Adipocyte (in vitro differentiated cells): ENCODE data around the gene KCNAB2.

ENCODE experiments used
- DNase-seq: peaks from one replicate; pipeline ENCODE4 v3.0.0-alpha.2; 2015; ENCODE audit warnings: low read depth
- H3K27me3 ChIP-seq: replicated peaks from 2 replicates; pipeline ENCODE4 v1.7.0; 2013; ENCODE audit warnings: mild to moderate bottlenecking, low read length, moderate library complexity; ENCODE audit not compliant: control insufficient read depth, insufficient read depth
- H3K36me3 ChIP-seq: 2 replicates; pipeline ENCODE4 v1.7.0; 2013; ENCODE audit warnings: low read length, mild to moderate bottlenecking, moderate library complexity; ENCODE audit not compliant: control insufficient read depth, insufficient read depth, severe bottlenecking
- H3K4me1 ChIP-seq: 2 replicates; pipeline ENCODE4 v1.7.0; 2013; ENCODE audit warnings: mild to moderate bottlenecking, low read length, moderate library complexity; ENCODE audit not compliant: control insufficient read depth, insufficient read depth
- H3K4me3 ChIP-seq: 2 replicates; pipeline ENCODE4 v1.7.0; 2013; ENCODE audit warnings: mild to moderate bottlenecking, low read length, moderate library complexity
- H3K9ac ChIP-seq: 2 replicates; pipeline ENCODE4 v1.7.0; 2013; ENCODE audit warnings: mild to moderate bottlenecking, low read length, moderate library complexity
- H3K9me3 ChIP-seq: 2 replicates; pipeline ENCODE4 v1.7.0; 2013; ENCODE audit warnings: mild to moderate bottlenecking, low read length, moderate library complexity; ENCODE audit not compliant: control insufficient read depth

KCNAB2 gene

DNA sequence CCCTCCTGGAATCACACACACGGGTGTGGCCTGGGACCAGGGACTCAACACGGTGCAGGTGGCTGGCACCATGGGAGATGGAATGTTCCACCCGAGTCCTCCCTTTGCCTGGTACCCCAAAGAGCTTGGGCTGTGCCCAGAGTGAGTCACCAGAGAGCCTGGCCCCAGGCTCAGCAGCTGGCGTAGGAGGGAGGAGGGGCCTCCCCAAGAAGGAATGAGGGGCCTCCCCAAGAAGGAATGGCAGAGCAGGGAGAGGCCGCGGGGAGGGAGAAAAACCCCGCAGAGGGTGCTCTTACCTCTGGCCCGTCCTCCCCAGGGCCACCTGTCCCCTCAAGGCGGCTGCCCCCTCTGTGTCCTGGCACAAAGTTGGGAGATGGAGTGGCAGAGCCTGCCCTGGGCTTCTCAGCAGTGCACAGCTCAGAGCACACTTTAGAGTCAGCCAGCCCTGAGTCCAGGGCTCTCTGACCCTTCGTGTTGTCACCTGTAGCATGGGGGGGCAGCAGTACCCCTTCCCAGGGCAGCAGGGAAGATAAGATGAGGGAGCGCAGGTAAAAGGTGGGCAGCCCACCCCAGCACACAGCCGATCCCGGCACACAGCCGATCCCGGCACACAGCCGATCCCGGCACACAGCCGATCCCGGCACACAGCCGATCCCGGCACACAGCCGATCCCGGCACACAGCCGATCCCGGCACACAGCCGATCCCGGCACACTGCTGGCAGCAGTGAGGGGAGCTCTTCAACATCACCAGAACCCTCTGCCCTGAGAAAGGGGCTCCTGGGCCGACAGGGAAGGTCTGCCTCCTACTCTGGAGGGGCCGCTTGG lies 20.2 kb upstream of the KCNAB2 start:
- DNase-seq, result peak; percentile 68
- H3K9ac ChIP-seq, result no peak overlapping the region

DNA sequence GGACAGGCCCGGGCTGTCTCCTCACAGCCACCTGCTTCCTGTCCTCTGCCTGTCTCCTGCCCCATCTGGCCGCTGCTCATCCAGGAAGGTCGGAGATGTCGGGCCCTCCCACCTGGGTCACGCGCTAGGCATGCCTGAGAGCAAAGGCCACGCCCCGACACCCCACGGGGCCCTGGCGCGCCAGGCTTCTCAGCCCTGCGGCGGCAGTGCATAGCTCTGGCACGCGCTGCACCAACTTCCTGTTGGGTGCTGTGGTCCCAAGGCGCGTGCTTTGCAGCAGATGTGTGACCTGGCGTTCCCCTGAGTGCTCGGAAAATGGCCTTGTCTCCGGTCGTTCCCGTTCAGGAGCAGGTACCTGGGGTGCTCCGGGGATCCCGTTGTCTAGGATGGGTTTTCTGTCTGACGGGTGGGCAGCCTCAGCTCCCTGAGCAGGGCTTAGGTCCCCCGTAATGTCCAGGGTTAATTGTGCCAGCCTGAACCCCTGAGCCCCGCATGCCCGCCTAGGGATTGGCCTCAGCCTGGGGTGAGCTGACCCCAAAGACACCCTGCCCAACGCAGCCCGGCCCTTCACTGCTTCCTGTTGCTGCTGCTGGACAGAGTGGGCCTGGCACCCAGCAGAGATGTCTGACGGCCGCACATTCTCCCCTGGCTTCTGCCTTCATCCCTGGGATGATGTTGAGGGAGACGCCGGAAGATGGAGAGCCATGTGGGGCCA lies 19.4 kb upstream of the KCNAB2 start:
- peak; percentile 16 for DNase-seq
- no peaks in the 10 kb centered on the region for H3K9me3 ChIP-seq
- H3K9ac ChIP-seq, result no peak overlapping the region
- no peak overlapping the region for H3K4me3 ChIP-seq
- no peaks in the 10 kb centered on the region for H3K36me3 ChIP-seq
- H3K4me1 ChIP-seq, result peaks cover 6% of the 10 kb centered on the region
- peaks cover 14% of the 10 kb centered on the region for H3K27me3 ChIP-seq

More for the DNA sequence above, 20.2 kb upstream of the KCNAB2 start:
- Histone ChIP-seq H3K9me3 (no peaks in the 10 kb centered on the region), H3K4me1 (peaks cover 6% of the 10 kb centered on the region), H3K27me3 (peaks cover 10% of the 10 kb centered on the region), H3K36me3 (no peaks in the 10 kb centered on the region), H3K4me3 (no peak overlapping the region)

DNA sequence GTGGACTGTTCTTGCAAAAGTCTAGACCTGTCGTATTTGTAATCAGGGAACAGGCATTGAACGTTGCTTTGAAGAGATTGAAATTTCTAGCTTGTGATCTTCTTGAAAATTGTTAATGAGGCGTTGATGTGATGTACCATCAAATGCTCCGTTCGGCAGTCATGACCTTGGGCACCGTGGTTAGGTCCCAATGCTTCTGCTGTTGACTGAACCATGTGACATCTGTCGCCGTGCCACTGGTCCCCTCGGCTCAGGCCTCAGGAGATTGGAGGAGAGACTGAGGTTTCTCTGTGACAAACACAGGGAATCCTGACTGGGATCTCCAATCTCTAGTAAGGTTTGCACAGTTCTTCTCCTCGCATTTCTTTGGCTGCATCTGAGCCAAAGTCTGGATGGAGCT lies 18.1 kb upstream of the KCNAB2 start:
- DNase-seq, result no peak
- H3K36me3 ChIP-seq, result no peaks in the 10 kb centered on the region
- H3K27me3 ChIP-seq, result peaks cover 23% of the 10 kb centered on the region

DNA sequence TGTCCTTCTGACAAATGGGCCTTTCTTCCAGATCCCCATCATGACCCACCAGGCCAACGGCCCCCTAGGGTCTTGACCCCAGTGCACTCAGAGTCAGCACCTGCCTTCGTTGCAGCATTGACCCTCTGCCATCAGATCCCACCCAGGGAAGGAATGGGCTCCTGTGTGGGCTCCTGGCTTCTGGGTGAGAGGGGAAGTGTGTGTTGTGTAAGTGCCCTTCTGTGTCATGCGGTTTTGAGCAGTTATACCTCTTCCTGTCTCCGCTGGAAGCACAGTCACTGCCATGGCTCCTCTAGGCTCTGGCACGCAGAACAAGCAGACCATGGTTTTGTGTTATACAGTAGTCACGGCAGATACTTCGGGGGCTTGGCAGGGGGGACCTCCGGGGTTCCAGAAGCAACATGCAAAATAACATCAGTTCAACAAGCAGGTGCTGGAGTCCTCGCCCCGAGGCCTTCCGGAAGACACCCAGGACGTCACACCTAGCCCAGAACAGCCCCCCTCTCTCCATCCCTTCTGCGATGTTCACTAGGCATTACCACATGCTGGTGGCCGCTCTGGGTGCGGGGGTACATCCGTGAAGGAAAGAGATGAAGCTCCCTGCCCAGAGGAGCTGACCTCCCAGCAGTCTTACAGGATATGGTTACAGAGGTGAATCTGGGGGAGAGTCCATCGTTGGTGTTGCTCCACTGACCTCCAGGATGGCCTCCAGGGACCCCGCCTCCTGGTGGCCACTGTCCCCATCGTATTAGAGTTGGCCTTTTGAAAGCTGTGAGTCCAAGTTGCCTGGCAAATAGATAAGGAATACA lies 17.4 kb upstream of the KCNAB2 start:
- H3K9ac ChIP-seq, result no peak overlapping the region
- peaks cover 30% of the 10 kb centered on the region for H3K27me3 ChIP-seq
- H3K4me1 ChIP-seq, result peaks cover 6% of the 10 kb centered on the region
- H3K36me3 ChIP-seq, result no peaks in the 10 kb centered on the region
- no peak for DNase-seq
- H3K9me3 ChIP-seq, result no peaks in the 10 kb centered on the region
- no peak overlapping the region for H3K4me3 ChIP-seq

More for the DNA sequence above, 18.1 kb upstream of the KCNAB2 start:
- Histone ChIP-seq H3K9ac (no peak overlapping the region), H3K4me3 (no peak overlapping the region), H3K9me3 (no peaks in the 10 kb centered on the region), H3K4me1 (peaks cover 6% of the 10 kb centered on the region)

DNA sequence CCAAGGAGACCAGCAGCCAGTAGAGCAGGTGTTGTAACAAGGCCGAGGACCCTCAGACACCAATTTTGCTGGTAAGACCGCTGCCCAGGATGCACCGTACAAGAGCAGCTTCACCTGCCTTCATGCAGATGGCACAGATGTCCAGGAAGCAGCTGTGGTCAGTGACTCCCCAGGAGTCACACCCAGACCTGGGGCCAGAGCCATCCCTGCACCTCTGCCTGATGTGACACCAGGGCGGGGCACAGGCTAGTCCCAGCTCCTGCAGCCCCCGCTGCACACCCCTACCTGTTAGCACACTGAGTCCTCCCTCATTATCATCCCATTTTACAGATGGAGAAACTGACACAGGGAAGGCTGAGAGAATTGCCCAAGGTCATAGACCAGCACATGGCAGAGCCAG lies 16.3 kb upstream of the KCNAB2 start:
- Histone ChIP-seq H3K9ac (no peak overlapping the region), H3K4me1 (peaks cover 6% of the 10 kb centered on the region), H3K27me3 (peaks cover 41% of the 10 kb centered on the region), H3K4me3 (no peak overlapping the region), H3K36me3 (no peaks in the 10 kb centered on the region), H3K9me3 (no peaks in the 10 kb centered on the region)
- no peak for DNase-seq

DNA sequence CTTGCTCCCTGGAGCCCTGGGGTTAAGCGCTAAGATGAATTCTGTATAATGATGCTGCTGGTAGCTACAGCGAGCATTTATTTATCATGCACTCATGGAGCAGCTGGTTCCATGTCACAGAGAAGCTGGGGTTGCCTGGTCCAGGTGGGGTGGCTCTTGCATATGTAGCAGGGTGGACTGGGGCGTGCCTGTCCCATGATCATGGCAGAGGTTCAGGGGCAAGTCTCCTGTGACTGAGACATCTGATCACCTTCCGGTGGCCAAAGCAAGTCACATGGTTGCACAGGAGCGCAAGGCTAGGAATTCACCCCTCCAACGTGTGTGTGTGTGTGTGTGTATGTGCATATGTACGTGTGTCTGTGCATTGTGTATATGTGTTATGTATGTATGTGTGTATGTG lies 15.6 kb upstream of the KCNAB2 start:
- H3K4me3 ChIP-seq, result no peak overlapping the region

DNA sequence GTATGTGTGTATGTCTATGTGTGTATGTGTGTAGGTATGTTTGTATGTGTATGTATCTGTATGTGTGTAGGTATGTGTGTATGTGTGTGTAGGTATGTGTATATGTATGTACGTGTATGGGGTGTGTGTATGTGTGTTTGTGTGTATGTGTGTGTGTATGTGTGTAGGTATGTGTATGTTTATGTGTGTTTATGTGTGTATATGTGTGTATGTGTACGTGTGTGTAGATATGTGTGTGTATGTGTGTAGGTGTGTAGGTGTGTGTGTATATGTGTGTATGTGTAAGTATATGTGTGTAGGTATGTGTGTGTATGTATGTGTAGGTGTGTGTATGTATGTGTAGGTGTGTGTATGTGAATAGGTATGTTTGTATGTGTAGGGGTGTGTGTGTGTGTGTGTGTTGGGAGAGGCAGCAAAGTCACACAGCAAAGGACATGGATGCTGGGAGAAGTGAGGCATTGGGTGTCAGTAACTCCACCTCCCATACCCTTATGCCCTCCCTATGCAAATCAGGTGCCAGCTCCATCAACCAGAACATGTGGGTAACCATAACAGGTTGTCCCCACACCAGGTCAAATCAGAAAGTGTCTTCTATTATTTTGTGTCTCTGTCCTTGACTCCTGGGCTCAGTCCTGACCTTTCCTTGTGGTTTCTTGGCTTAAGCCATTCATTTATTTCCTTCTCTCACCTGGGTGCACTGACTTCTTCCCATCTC lies 15.0 kb upstream of the KCNAB2 start:
- Histone ChIP-seq H3K9me3 (no peaks in the 10 kb centered on the region), H3K36me3 (no peaks in the 10 kb centered on the region), H3K27me3 (peaks cover 43% of the 10 kb centered on the region), H3K4me1 (peaks cover 6% of the 10 kb centered on the region), H3K4me3 (no peak overlapping the region), H3K9ac (no peak overlapping the region)
- no peak for DNase-seq

More for the DNA sequence above, 15.6 kb upstream of the KCNAB2 start:
- DNase-seq, result no peak
- Histone ChIP-seq H3K9ac (no peak overlapping the region), H3K9me3 (no peaks in the 10 kb centered on the region), H3K27me3 (peaks cover 43% of the 10 kb centered on the region), H3K36me3 (no peaks in the 10 kb centered on the region), H3K4me1 (peaks cover 6% of the 10 kb centered on the region)

DNA sequence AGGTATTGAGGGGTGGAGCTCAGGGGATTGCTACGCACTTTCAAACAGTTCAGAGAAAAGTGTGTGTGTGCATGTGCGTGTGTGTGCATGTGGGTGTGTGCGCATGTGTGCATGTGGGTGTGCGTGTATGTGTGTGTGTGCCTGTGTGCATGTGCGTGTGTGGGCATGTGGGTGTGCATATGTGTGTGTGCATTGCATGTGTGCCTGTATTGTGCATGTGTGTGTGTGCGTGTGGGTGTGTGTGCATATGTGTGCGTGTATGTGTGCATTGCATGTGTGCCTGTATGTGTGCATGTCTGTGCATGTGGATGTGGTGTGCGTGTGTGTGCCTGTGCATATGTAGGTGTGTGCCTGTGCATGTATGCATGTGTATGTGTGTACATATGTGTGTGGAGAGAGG lies 12.6 kb upstream of the KCNAB2 start:
- DNase-seq, result no peak

DNA sequence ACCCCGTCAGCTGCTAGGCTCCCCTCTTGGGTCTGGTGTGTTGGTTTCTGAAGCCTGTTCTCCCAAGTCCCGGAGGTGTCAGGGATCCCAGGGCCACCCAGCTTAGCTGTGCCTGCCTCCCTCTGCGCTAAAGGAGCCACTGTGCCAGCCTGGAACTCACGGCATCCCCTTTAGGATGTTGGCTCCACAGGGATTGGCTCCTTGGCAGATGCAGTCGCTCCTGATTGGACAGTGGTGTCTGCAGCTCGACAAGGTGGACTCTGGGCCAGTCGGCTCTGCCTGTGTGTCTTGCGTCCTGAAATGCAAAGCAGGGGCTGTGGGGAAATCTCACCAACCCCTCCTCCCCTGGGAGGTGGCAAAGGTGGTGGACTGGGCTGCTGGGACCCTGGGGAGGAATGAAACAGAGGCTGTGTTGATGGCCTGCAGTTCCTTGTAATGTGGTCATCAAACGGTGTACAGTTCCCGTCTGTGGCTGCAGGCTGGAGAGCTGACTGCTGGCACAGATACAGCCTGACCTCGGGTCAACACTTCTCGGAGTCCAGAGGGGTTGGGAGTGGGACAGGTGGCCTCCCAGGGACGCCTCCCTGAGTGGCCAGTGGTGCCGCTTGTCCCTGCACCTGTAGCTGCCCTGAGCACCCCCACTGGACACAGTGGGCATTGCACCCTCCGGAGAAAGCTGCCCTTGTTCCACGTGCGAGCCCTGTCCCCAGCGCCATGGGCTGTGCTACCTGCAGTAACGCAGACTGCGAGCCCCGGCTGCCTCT lies 11.5 kb upstream of the KCNAB2 start:
- DNase-seq, result peak; percentile 48
- H3K4me1 ChIP-seq, result peaks cover 4% of the 10 kb centered on the region
- no peak overlapping the region for H3K9ac ChIP-seq
- no peaks in the 10 kb centered on the region for H3K9me3 ChIP-seq
- no peaks in the 10 kb centered on the region for H3K36me3 ChIP-seq
- peaks cover 40% of the 10 kb centered on the region for H3K27me3 ChIP-seq
- no peak overlapping the region for H3K4me3 ChIP-seq

More for the DNA sequence above, 12.6 kb upstream of the KCNAB2 start:
- Histone ChIP-seq H3K27me3 (peaks cover 40% of the 10 kb centered on the region), H3K4me3 (no peak overlapping the region), H3K4me1 (peaks cover 3% of the 10 kb centered on the region), H3K36me3 (no peaks in the 10 kb centered on the region), H3K9ac (no peak overlapping the region), H3K9me3 (no peaks in the 10 kb centered on the region)

DNA sequence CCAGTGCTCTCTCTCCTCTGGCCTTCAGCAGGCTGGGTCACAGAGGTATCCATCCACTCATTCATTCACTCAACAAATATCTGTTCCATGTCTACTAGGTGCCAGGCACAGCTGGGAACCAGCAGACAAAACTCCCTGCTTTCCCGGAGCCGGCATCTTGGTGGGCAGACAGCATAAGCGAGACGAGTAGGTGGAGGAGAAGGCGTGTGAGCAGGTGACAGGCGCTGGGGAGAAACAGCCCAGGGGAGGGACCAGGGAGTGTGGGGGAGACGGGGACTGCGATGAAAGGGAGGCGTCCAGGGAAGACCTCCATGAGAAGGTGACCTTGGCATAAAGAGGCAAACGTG lies 11.0 kb upstream of the KCNAB2 start:
- H3K9me3 ChIP-seq, result no peaks in the 10 kb centered on the region

More for the DNA sequence above, 11.0 kb upstream of the KCNAB2 start:
- no peaks in the 10 kb centered on the region for H3K36me3 ChIP-seq
- H3K4me1 ChIP-seq, result peaks cover 4% of the 10 kb centered on the region
- peaks cover 42% of the 10 kb centered on the region for H3K27me3 ChIP-seq
- H3K4me3 ChIP-seq, result no peak overlapping the region
- no peak for DNase-seq
- no peak overlapping the region for H3K9ac ChIP-seq
